ENCODE measurements around the gene VASN. TPM values are rescaled to one million over a fixed set of nuclear protein-coding genes. Genes with fewer than 3 reads are reported as not detected.
A peak's percentile ranks its signal among the peaks of the same experiment; 100 is the strongest.

VASN gene
- total RNA-seq, 1 experiment from 2014 or later, result 7.1 TPM

DNA sequence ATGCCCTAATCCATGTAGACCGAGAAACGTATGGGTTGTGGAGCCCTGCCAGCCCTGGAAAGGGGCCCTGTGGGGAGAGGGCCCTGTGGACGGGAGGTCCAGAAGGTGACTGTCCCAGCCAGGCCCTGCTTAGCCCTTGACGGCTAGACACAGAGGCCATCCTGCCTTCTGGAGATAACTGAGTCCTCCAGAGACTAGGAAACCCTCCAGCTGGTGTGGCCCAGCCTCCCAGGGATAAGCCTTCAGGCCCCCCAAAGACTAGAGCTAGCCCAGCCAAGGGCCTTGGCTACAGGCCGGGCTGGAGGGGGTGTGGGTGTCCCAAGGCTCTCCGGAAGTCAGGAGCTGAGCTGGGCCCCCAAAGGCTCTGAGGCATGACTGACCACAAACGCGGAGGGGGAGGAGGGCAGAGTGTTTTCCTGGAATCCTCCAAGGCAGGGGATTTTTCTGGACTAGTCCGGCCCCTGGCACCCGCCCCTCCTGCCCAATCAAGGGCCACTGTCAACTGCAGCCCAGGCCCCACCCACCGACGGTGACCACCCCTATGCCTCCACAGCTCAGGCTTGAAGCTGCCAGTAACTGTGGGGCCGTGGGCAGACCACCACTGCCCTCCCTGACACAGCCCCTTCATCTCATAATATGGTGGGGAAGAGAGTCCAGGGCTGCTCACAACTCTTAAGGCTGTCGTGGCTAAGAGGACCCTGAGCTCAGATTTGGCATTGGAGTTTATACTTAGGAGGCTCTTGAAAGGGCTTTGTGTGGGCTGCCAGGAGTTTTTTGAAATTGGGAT, 885 bp upstream of the VASN start:
- DNase-seq (ENCODE audit: low read depth), result peak; percentile 47

DNA sequence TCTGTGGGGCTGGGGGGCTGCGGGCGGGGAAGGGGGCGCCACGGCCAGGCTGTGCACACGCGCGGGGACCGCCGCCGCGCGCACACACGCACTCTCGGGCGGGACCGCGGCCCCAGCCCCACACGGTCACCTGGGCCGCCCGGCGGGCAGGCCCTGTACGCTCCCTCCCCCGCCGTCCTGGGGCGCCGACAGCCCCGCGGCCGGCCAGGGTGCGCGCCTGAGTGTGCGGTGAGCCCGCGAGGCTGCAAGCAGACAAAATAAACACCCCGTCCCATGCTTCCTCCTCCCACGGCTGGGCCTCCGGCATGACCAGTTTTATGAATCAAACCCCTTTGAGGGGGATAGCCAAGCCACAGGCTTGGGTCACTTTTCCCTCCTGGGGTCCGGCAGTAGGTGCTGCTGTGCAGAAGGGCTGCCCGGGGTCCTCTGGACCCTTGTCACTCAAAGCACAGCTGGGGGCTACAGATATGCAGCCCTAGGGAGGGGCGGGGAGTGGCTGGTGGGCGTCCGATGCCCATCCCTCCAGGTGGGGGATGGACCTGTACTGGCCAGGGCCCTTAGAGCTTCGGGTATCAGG, 441 bp downstream of the VASN start:
- DNase-seq (ENCODE audit: low read depth), result no peak

- DNase-seq (ENCODE audit: low read depth), result peak; percentile 62
These were observed 1.1 kb downstream of the VASN start for GRCh38 chr16:4372578-4373355.

- DNase-seq (ENCODE audit: low read depth), result no peak
These were observed 1.8 kb downstream of the VASN start for GRCh38 chr16:4373356-4373908.

- DNase-seq (ENCODE audit: low read depth), result peak; percentile 76
These were observed 2.5 kb downstream of the VASN start for GRCh38 chr16:4373909-4374742.

DNA sequence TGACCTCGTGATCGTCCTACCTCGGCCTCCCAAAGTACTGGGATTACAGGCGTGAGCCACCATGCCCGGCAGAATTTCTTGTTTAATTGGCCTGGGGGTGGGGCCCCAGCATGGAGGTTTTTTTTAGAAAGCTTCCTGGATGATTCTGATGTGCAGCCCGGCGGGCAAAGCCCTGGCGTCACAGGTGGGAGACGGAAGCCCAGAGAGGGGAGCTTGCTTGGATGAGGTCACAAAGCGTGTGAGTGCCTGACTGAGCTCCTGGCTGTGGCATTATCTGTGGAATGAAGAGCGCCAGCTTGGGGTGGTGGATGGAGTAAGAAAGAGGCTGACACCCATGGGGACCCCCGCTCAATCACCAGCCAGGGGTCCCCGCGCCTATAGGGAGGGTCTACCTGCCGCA, 4.1 kb downstream of the VASN start:
- DNase-seq (ENCODE audit: low read depth), result no peak

DNA sequence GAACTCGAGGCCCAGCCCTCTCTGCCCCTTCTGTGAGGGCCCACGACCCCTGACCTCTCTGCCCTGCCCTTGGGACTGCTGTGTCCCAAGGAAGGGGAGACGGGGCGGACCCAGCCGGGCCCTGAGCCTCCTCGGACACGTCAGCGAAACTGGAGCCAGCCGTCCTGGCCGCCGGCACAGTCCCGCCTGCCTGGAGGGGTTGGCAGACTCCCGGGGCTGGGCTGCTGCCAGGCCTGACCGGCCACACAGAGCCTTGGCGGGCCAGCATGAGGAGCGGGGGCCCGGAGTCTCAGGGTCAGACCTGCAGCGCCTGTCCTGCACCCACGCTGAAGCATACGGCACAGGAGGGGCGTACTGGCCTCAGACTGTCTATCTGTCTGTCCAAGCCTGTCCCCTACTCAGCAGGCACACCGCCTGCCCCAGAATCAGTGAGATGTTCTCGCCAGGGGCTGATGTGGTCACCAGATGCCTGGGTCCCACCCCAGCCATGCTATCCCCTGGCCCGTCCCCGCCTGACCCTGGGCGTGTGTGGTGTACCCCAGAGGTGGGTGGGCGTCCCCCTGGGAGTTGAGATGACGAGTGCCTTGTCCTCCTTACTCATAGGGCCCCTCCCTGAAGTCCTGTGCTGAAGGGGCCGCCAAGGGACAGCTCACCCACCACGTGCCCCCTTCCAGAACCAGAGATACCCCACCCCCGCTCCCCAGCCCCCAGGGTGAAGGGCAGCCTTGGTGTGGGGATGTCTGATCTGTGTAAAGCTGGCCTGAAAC, 4.7 kb downstream of the VASN start:
- DNase-seq (ENCODE audit: low read depth), result peak; percentile 68

GRCh38 chr16:4376893-4377572, 5.4 kb downstream of the VASN start:
- DNase-seq (ENCODE audit: low read depth), result no peak

DNA sequence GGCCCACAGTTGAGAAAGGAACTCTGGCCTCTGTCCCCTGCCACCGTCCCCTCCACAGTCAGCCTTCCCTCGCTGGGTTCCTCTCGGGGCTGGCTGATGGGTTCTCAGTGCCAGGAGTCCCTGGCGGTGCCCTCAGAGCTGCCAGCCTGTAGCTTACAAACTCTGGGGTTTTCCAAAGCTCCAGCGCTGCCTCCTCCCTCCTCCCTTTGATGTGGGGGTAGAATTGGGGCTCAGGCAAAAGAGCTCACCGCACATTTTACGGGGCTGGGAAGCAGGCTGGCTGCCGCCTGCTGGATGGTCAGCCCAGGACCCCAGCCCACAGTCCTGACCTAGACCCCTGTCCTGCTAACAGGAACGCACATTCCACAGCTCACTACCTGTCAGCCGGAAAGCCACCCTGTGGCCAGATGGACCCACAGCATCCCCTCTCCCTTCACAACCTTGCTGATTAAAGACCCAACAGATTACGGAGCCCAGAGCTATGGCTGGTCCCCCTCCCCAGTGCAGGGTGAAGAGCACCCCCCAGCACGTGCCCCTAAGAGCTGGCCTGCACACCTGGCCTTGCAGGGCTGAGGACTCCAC, 6.0 kb downstream of the VASN start:
- DNase-seq (ENCODE audit: low read depth), result no peak

DNA sequence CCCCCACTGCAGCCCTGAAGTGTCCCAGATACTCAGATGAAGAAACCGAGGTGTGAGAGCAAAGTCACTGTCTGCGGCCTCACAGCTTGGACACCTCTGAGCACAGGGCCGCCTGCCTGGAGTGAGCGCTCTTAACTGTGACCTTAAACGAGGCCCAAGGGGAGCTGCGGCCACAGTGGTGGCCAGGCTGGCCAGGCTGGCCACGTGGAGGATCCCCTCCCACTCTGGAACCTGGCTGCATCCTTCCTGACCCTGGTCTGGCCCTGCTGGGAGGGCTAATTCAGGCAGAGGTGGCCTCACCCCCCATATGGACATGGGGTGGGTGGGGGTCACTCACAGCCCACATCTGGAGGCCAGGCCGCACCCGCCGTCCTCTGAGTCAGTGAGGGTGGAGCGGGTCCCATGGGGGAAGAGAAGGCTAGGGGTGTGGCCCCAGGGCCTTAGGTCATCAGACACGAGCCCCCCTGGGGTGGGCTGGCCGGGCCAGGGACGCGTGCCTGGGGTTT, 6.6 kb downstream of the VASN start:
- DNase-seq (ENCODE audit: low read depth), result no peak

GRCh38 chr16:4378999-4379690, 7.5 kb downstream of the VASN start:
- DNase-seq (ENCODE audit: low read depth), result no peak

DNA sequence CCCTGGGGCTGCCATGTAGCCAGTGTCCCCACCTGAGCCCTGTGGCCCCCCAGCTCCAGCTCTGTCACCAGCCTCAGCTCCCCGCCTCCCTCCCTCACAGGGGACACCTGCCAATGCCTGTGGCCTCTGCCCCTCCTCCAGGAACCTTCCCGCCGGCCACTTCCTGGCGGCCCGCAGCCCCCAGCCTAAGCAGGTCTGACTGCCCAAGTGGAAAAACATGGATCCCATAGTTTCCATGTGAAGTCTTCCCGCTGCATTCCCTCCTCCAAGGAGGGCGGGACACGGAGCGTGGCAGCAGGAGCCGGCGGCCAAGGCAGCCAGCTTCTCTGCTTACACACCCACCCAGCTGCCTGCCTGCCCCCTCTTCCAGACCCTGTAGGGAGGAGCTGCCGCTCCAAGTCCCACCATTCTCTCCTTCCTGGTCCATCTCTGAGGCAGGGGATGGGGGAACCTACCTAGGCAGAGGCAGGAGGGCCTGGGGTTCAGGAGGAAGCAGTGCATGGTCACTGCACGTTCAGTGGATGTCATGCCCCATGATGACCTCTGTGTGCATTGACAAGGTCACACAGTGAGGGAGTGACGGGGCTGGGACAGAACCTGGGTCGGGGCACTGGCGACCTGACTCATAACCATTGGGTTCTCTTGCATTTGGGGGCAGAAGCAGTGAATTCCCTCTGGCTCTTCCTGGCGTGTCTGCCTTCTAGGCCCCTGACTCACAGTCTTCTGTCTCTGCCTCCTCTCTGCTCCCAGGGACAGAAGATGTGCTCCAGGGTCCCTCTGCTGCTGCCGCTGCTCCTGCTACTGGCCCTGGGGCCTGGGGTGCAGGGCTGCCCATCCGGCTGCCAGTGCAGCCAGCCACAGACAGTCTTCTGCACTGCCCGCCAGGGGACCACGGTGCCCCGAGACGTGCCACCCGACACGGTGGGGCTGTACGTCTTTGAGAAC, 8.7 kb downstream of the VASN start:
- DNase-seq (ENCODE audit: low read depth), result no peak

- no peak for DNase-seq (ENCODE audit: low read depth)
These were observed 9.7 kb downstream of the VASN start for GRCh38 chr16:4381072-4381934.

GRCh38 chr16:4381935-4382794, 10.5 kb downstream of the VASN start:
- DNase-seq (ENCODE audit: low read depth), result no peak

- DNase-seq (ENCODE audit: low read depth), result no peak
These were observed 11.2 kb downstream of the VASN start for GRCh38 chr16:4382795-4383357.

All from LHCN-M2 (cell line).